HEK293 (cell line): ENCODE measurements around the gene FILIP1L.

ENCODE experiments used
- CTCF ChIP-seq: fragments of 450-650 bp; formaldehyde crosslinking; IDR thresholded peaks from 2 replicates; pipeline ENCODE4 v1.5.1; 2016; ENCODE audit warnings: missing biosample characterization, missing genetic modification characterization
- TCF7L2 ChIP-seq: IDR thresholded peaks from 2 replicates; pipeline ENCODE4 v1.6.1; 2011; ENCODE audit warnings: low read depth, mild to moderate bottlenecking, inconsistent platforms, low read length, moderate library complexity, borderline replicate concordance
- ZBTB17 ChIP-seq: fragments of 450-650 bp; formaldehyde crosslinking; IDR thresholded peaks from 2 replicates; pipeline ENCODE4 v1.5.1; 2016; ENCODE audit warnings: missing biosample characterization, missing genetic modification characterization
- ZBTB7A ChIP-seq: fragments of 450-650 bp; formaldehyde crosslinking; IDR thresholded peaks from 2 replicates; pipeline ENCODE4 v1.5.1; 2016; ENCODE audit warnings: low read depth, missing biosample characterization, missing genetic modification characterization
- ZNF292 ChIP-seq: fragments of 450-650 bp; formaldehyde crosslinking; IDR thresholded peaks from 2 replicates; pipeline ENCODE4 v1.5.1; 2016; ENCODE audit warnings: low read depth, missing biosample characterization, missing genetic modification characterization, borderline replicate concordance
- ZNF350 ChIP-seq: fragments of 450-650 bp; formaldehyde crosslinking; IDR thresholded peaks from 2 replicates; pipeline ENCODE4 v1.5.0; 2017; ENCODE audit warnings: missing biosample characterization, mild to moderate bottlenecking, missing genetic modification characterization
- ZNF549 ChIP-seq: fragments of 450-650 bp; IDR thresholded peaks from 2 replicates; pipeline ENCODE4 v1.5.1; 2018; ENCODE audit warnings: missing biosample characterization, missing genetic modification characterization, mild to moderate bottlenecking, inconsistent platforms, moderate library complexity
- ZNF610 ChIP-seq: fragments of 450-650 bp; formaldehyde crosslinking; IDR thresholded peaks from 2 replicates; pipeline ENCODE4 v1.5.1; 2016; ENCODE audit warnings: missing biosample characterization, missing genetic modification characterization, borderline replicate concordance
- ZNF629 ChIP-seq: fragments of 450-650 bp; formaldehyde crosslinking; IDR thresholded peaks from 2 replicates; pipeline ENCODE4 v1.5.1; 2017; ENCODE audit warnings: missing biosample characterization, missing genetic modification characterization
- ZNF701 ChIP-seq: fragments of 450-650 bp; formaldehyde crosslinking; IDR thresholded peaks from 2 replicates; pipeline ENCODE4 v1.5.1; 2016; ENCODE audit warnings: missing biosample characterization, missing genetic modification characterization
- TF ChIP-seq, protein P1 (sequence below): sonication (generic); formaldehyde crosslinking; IDR thresholded peaks from 2 replicates; pipeline ENCODE4 v1.8.1; 2022; ENCODE audit warnings: mild to moderate bottlenecking, moderate library complexity, missing genetic modification reagents
- TF ChIP-seq, protein P2 (sequence below): fragments of 450-650 bp; IDR thresholded peaks from 2 replicates; pipeline ENCODE4 v1.5.1; 2018; ENCODE audit warnings: missing biosample characterization, mild to moderate bottlenecking, missing genetic modification characterization
- TF ChIP-seq, protein P3 (sequence below): fragments of 450-650 bp; formaldehyde crosslinking; IDR thresholded peaks from 2 replicates; pipeline ENCODE4 v1.5.1; 2016; ENCODE audit warnings: missing biosample characterization, missing genetic modification characterization

DNA sequence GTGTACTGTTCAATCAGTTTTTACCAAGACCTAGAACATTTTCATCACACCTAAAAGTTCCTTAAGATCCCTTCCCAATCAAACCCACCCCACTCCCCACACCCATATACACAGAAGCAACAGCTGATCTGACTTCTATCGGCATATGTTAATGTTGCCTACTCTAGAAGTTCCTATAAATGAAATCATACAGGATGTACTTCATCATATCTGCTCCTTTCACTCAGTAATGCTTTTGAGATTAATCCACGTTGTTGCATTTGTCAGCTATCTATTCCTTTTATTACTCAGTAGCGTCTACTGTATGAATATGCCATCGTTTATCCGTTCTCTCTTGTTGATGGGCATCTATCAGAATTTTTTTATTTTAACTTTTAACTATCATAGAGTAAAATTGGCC is 14.3 kb upstream of the FILIP1L start:
- TF ChIP-seq CTCF (tag by site-specific recombination) (no peak), ZNF701 (tag by site-specific recombination) (no peak), ZNF549 (no peak), ZNF629 (tag by site-specific recombination) (no peak), TCF7L2 (no peak), ZNF610 (tag by site-specific recombination) (no peak), ZNF292 (tag by site-specific recombination) (no peak), ZBTB7A (tag by site-specific recombination) (no peak), ZNF350 (tag by site-specific recombination) (no peak), ZBTB17 (tag by site-specific recombination) (no peak)
- TF ChIP-seq, protein P1, sequence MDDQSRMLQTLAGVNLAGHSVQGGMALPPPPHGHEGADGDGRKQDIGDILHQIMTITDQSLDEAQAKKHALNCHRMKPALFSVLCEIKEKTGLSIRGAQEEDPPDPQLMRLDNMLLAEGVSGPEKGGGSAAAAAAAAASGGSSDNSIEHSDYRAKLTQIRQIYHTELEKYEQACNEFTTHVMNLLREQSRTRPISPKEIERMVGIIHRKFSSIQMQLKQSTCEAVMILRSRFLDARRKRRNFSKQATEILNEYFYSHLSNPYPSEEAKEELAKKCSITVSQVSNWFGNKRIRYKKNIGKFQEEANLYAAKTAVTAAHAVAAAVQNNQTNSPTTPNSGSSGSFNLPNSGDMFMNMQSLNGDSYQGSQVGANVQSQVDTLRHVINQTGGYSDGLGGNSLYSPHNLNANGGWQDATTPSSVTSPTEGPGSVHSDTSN: no peak
- TF ChIP-seq, protein P2, sequence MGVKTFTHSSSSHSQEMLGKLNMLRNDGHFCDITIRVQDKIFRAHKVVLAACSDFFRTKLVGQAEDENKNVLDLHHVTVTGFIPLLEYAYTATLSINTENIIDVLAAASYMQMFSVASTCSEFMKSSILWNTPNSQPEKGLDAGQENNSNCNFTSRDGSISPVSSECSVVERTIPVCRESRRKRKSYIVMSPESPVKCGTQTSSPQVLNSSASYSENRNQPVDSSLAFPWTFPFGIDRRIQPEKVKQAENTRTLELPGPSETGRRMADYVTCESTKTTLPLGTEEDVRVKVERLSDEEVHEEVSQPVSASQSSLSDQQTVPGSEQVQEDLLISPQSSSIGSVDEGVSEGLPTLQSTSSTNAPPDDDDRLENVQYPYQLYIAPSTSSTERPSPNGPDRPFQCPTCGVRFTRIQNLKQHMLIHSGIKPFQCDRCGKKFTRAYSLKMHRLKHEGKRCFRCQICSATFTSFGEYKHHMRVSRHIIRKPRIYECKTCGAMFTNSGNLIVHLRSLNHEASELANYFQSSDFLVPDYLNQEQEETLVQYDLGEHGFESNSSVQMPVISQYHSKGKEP (tag by site-specific recombination): no peak
- TF ChIP-seq, protein P3, sequence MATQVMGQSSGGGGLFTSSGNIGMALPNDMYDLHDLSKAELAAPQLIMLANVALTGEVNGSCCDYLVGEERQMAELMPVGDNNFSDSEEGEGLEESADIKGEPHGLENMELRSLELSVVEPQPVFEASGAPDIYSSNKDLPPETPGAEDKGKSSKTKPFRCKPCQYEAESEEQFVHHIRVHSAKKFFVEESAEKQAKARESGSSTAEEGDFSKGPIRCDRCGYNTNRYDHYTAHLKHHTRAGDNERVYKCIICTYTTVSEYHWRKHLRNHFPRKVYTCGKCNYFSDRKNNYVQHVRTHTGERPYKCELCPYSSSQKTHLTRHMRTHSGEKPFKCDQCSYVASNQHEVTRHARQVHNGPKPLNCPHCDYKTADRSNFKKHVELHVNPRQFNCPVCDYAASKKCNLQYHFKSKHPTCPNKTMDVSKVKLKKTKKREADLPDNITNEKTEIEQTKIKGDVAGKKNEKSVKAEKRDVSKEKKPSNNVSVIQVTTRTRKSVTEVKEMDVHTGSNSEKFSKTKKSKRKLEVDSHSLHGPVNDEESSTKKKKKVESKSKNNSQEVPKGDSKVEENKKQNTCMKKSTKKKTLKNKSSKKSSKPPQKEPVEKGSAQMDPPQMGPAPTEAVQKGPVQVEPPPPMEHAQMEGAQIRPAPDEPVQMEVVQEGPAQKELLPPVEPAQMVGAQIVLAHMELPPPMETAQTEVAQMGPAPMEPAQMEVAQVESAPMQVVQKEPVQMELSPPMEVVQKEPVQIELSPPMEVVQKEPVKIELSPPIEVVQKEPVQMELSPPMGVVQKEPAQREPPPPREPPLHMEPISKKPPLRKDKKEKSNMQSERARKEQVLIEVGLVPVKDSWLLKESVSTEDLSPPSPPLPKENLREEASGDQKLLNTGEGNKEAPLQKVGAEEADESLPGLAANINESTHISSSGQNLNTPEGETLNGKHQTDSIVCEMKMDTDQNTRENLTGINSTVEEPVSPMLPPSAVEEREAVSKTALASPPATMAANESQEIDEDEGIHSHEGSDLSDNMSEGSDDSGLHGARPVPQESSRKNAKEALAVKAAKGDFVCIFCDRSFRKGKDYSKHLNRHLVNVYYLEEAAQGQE (tag by site-specific recombination): no peak
